DOHH2 (cell line): ENCODE results near the gene SPINK7.
"Not testable (repeated sequence)": the region's sequence is repeated elsewhere in the genome, so short reads cannot be mapped to it uniquely, and the experiment has no call there.

Experiments
- EZH2phosphoT487 ChIP-seq: fragments of 200-600 bp; sonication (generic); IDR thresholded peaks from 2 replicates; pipeline ENCODE4 v1.6.1; 2017; ENCODE audit warnings: borderline replicate concordance, mild to moderate bottlenecking, antibody characterized with exemption, low read length, moderate library complexity, mixed read lengths
- TF ChIP-seq, protein P1 (sequence below): fragments of 200-600 bp; sonication (generic); IDR thresholded peaks from one replicate; pipeline ENCODE4 v1.5.1; 2014; ENCODE audit warnings: antibody characterized with exemption, mild to moderate bottlenecking, low read depth, low read length; ENCODE audit not compliant: poor library complexity, severe bottlenecking

DNA sequence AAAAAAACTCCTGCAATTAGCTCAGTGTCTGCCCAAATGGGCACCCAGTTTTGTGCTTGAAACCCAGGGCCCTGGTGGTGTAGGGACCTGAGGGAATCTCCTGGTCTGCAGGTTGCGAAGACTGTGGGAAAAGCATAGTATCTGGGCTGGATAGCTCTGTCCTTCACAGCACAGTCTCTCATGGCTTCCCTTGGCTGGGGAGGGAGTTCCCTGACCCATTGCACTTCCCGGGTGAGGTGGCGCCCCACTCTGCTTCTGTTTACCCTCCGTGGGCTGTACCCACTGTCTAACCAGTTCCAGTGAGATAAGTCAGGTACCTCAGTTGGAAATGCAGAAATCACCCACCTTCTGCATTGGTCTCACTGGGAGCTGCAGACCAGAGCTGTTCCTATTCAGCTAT is 30.9 kb upstream of the SPINK7 start:
- TF ChIP-seq, protein P1, sequence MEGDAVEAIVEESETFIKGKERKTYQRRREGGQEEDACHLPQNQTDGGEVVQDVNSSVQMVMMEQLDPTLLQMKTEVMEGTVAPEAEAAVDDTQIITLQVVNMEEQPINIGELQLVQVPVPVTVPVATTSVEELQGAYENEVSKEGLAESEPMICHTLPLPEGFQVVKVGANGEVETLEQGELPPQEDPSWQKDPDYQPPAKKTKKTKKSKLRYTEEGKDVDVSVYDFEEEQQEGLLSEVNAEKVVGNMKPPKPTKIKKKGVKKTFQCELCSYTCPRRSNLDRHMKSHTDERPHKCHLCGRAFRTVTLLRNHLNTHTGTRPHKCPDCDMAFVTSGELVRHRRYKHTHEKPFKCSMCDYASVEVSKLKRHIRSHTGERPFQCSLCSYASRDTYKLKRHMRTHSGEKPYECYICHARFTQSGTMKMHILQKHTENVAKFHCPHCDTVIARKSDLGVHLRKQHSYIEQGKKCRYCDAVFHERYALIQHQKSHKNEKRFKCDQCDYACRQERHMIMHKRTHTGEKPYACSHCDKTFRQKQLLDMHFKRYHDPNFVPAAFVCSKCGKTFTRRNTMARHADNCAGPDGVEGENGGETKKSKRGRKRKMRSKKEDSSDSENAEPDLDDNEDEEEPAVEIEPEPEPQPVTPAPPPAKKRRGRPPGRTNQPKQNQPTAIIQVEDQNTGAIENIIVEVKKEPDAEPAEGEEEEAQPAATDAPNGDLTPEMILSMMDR = not testable (repeated sequence)
- not testable (repeated sequence) for TF ChIP-seq EZH2phosphoT487
